Ishikawa (cell line): ENCODE measurements around the gene MOAP1.

Source experiments
- CEBPB ChIP-seq: IDR thresholded peaks from 2 replicates; pipeline ENCODE4 v1.6.1; 2012
- CREB1 ChIP-seq: IDR thresholded peaks from 2 replicates; pipeline ENCODE4 v1.6.1; 2012; ENCODE audit warnings: low read depth
- EGR1 ChIP-seq: IDR thresholded peaks from 2 replicates; pipeline ENCODE4 v1.6.1; 2012
- EP300 ChIP-seq: IDR thresholded peaks from 2 replicates; pipeline ENCODE4 v1.6.1; 2012; ENCODE audit warnings: borderline replicate concordance
- FOXM1 ChIP-seq: IDR thresholded peaks from 2 replicates; pipeline ENCODE4 v1.6.1; 2012; ENCODE audit warnings: low read depth, borderline replicate concordance
- MAX ChIP-seq: IDR thresholded peaks from 2 replicates; pipeline ENCODE4 v1.6.1; 2012
- NFIC ChIP-seq: IDR thresholded peaks from 2 replicates; pipeline ENCODE4 v1.6.1; 2012
- RAD21 ChIP-seq: IDR thresholded peaks from 2 replicates; pipeline ENCODE4 v1.6.1; 2012; ENCODE audit warnings: low read depth
- REST ChIP-seq: IDR thresholded peaks from 2 replicates; pipeline ENCODE4 v1.6.1; 2012; ENCODE audit warnings: low read depth, mild to moderate bottlenecking
- TAF1 ChIP-seq: IDR thresholded peaks from 2 replicates; pipeline ENCODE4 v1.6.1; 2012; ENCODE audit warnings: low read depth, mild to moderate bottlenecking
- TCF12 ChIP-seq: IDR thresholded peaks from 2 replicates; pipeline ENCODE4 v1.6.1; 2012; ENCODE audit warnings: low read depth
- TEAD4 ChIP-seq: IDR thresholded peaks from 2 replicates; pipeline ENCODE4 v1.6.1; 2012
- USF1 ChIP-seq: IDR thresholded peaks from 2 replicates; pipeline ENCODE4 v1.6.1; 2012
- YY1 ChIP-seq: IDR thresholded peaks from 2 replicates; pipeline ENCODE4 v1.6.1; 2012; ENCODE audit warnings: low read depth
- ZBTB7A ChIP-seq: IDR thresholded peaks from 2 replicates; pipeline ENCODE4 v1.6.1; 2012; ENCODE audit warnings: low read depth

MOAP1 gene

GRCh38 chr14:93174731-93175130 is 10.0 kb downstream of the MOAP1 start:
- TF ChIP-seq EGR1: 0 out of 2 replicates have a peak, but pooled peaks have one; percentile 15

GRCh38 chr14:93173943-93174395 is 10.7 kb downstream of the MOAP1 start:
- TF ChIP-seq CEBPB: no peak

- TF ChIP-seq EP300 (no peak), YY1 (no peak), CREB1 (no peak), TEAD4 (no peak), FOXM1 (no peak), ZBTB7A (no peak), MAX (no peak), CEBPB (no peak), TCF12 (no peak)
Measured at GRCh38 chr14:93171376-93171775, 13.3 kb downstream of the MOAP1 start.

- TF ChIP-seq CEBPB: peak; percentile 84
Measured at GRCh38 chr14:93165271-93166265, 19.1 kb downstream of the MOAP1 start.

- TF ChIP-seq CREB1 (no peak), MAX (no peak), FOXM1 (no peak), USF1 (no peak), RAD21 (no peak; the same call in 1 of the 2 replicates), NFIC (no peak), TAF1 (no peak), TEAD4 (no peak), REST (no peak), EP300 (no peak), EGR1 (no peak)
Measured at GRCh38 chr14:93163564-93163963, 21.1 kb downstream of the MOAP1 start.

GRCh38 chr14:93161411-93161940 is 23.2 kb downstream of the MOAP1 start:
- TF ChIP-seq EGR1: no peak
- TF ChIP-seq MAX: no peak
- TF ChIP-seq CEBPB: no peak
- TF ChIP-seq TAF1: no peak
- no peak for TF ChIP-seq YY1
- TF ChIP-seq TCF12: no peak
- no peak for TF ChIP-seq USF1
- TF ChIP-seq TEAD4: no peak
- no peak for TF ChIP-seq NFIC
- no peak for TF ChIP-seq REST
- TF ChIP-seq CREB1: no peak
- TF ChIP-seq RAD21: no peak
- TF ChIP-seq ZBTB7A: no peak
- no peak for TF ChIP-seq EP300
- no peak for TF ChIP-seq FOXM1
